ENCODE measurements around the gene COL1A2. TPM values are rescaled to one million over a fixed set of nuclear protein-coding genes. Genes with fewer than 3 reads are reported as not detected.

COL1A2 gene
- total RNA-seq, 3 donors from 2014 or later, result 94.5 to 300 (median 113) TPM

DNA sequence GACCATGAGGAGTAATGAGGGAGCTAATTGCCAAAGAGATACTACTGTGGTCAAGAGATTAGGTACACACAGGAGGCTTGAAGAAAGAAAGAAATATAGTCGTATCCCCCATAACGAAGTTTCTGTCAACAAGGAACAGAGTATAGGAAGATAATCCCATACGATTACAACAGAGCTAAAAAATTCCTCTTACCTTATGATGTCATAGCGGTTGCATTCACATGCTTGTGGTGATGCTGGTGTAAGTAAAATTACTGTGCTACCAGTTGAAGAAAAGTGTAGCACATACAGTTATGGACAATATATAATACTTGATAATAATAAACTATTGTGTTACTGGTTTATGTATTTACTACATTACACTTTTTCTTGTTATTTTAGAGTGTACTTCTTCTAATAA is 63.3 kb downstream of the COL1A2 start:
- no peak for TF ChIP-seq POLR2AphosphoS5 (IDR thresholded peaks at IDR 0.05)
- TF ChIP-seq CTCF (IDR thresholded peaks at IDR 0.05), result no peak
- no peak for TF ChIP-seq POLR2A (IDR thresholded peaks at IDR 0.05)
- no peaks in the 10 kb centered on the region for H3K9me3 ChIP-seq
- no peaks in the 10 kb centered on the region for H3K4me1 ChIP-seq
- intact Hi-C loops (cut with DNase I; ENCODE audit: low total_unique reads), result no loop called here
- H3K27me3 ChIP-seq, result no peaks in the 10 kb centered on the region
- DNase-seq (ENCODE audit: low spot score in 2 of 2), result no peak
- no peak overlapping the region for H3K27ac ChIP-seq
- H3K36me3 ChIP-seq, result no peaks in the 10 kb centered on the region
- H3K4me3 ChIP-seq, result no peak overlapping the region

DNA sequence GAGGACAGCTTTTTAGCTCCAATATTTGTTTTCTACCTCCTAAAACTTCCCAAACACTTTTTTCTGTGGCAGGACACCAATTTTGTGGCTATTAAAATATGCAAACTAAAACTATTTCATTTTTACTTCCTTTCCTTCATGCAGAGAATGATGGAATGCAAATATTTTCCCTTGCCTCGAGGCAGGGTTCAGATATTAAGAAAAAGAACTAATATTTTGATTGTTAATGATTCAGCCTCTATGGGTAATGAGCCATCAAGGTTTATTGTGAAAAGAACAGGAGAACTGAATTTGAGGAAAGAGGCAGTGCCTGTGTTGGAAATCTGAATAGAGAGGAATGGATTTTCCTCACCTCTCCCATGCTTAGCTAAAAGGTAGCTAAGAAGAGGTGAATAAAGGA is 71.8 kb downstream of the COL1A2 start:
- TF ChIP-seq CTCF (IDR thresholded peaks at IDR 0.05) (no peak), POLR2A (IDR thresholded peaks at IDR 0.05) (no peak), POLR2AphosphoS5 (IDR thresholded peaks at IDR 0.05) (no peak)
- no peak for DNase-seq (ENCODE audit: low spot score in 2 of 2)
- no peak overlapping the region for H3K27ac ChIP-seq
- no peaks in the 10 kb centered on the region for H3K27me3 ChIP-seq
- H3K36me3 ChIP-seq, result no peaks in the 10 kb centered on the region
- H3K4me3 ChIP-seq, result no peak overlapping the region
- H3K4me1 ChIP-seq, result no peaks in the 10 kb centered on the region
- peaks cover 0 to 2% of the 10 kb centered on the region in 2 donors for H3K9me3 ChIP-seq
- intact Hi-C loops (cut with DNase I; ENCODE audit: low total_unique reads), result no loop called here

DNA sequence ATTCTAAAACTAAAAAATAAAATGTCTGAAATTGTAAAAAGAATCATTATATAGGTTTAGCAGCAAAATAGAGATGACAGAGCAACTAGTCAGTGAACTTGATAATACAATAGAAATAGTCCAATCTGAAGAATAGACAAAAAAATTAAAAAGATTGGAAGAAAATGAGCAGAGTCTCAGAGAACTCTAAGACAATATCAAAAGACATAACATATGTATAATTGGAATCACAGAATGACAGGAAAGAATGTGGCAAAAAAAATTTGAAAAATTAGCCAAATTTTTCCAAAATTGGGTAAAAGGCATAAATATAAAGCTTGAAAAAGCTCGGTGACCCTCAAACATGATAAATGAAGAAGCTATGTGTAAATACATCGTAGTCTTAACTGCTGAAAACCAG is 76.9 kb downstream of the COL1A2 start:
- no peaks in the 10 kb centered on the region for H3K4me1 ChIP-seq
- no peaks in the 10 kb centered on the region for H3K27me3 ChIP-seq
- H3K27ac ChIP-seq, result no peak overlapping the region
- peaks cover 0 to 8% of the 10 kb centered on the region in 2 donors for H3K9me3 ChIP-seq
- intact Hi-C loops (cut with DNase I; ENCODE audit: low total_unique reads), result no loop called here
- no peak overlapping the region for H3K4me3 ChIP-seq
- TF ChIP-seq CTCF (IDR thresholded peaks at IDR 0.05), result no peak
- no peak for TF ChIP-seq POLR2A (IDR thresholded peaks at IDR 0.05)
- TF ChIP-seq POLR2AphosphoS5 (IDR thresholded peaks at IDR 0.05), result no peak
- H3K36me3 ChIP-seq, result no peaks in the 10 kb centered on the region
- no peak for DNase-seq (ENCODE audit: low spot score in 2 of 2)

DNA sequence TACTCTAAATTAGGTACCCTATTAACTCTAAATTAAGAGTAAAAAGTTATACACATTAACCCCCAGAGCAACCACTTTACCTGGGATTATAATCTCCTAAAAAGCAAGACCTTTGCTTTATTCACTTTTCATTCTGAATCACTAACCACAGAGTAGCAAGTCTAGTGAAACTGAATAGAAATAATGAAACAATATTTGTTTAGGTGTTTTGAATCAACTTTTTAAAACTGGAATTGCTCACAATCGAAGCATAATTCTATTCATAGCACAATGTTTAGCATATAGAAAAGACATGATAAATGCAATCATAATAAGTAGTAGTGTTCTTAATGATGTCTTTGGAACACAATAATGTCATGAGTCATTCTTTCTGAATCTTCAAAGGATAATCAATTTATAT is 77.9 kb downstream of the COL1A2 start:
- no peak for TF ChIP-seq POLR2A (IDR thresholded peaks at IDR 0.05)
- TF ChIP-seq POLR2AphosphoS5 (IDR thresholded peaks at IDR 0.05), result no peak
- TF ChIP-seq CTCF (IDR thresholded peaks at IDR 0.05), result no peak
- no peaks in the 10 kb centered on the region for H3K4me1 ChIP-seq
- H3K36me3 ChIP-seq, result no peaks in the 10 kb centered on the region
- H3K27me3 ChIP-seq, result no peaks in the 10 kb centered on the region
- no peak for DNase-seq (ENCODE audit: low spot score in 2 of 2)
- intact Hi-C loops (cut with DNase I; ENCODE audit: low total_unique reads), result no loop called here
- peaks cover 0 to 8% of the 10 kb centered on the region in 2 donors for H3K9me3 ChIP-seq
- H3K27ac ChIP-seq, result no peak overlapping the region
- H3K4me3 ChIP-seq, result no peak overlapping the region

GRCh38 chr7:94476251-94476840 is 81.7 kb downstream of the COL1A2 start:
- intact Hi-C loops (cut with DNase I; ENCODE audit: low total_unique reads), result no loop called here
- TF ChIP-seq POLR2AphosphoS5 (IDR thresholded peaks at IDR 0.05), result no peak

DNA sequence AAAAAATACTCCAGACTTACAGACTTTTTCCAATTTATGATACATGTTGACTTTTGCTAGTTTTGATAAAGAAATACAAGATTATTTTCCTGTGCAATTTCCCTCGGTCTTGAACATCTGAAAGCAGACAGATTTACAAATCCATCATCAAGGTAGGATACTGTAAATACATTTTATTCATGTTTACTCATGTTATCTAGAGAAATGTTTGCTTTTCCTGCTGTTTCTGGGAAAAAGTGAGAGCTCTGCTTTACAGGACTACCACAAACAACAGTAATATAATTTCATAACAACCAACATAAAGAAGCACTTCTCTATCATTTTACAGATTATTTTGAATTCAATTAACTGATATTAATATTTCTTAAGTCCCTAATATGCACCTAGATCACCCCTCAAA is 83.2 kb downstream of the COL1A2 start:
- intact Hi-C loops (cut with DNase I; ENCODE audit: low total_unique reads), result no loop called here
- Histone ChIP-seq H3K36me3 (no peaks in the 10 kb centered on the region), H3K4me1 (no peaks in the 10 kb centered on the region), H3K4me3 (no peak overlapping the region), H3K27ac (no peak overlapping the region), H3K27me3 (no peaks in the 10 kb centered on the region), H3K9me3 (no peaks in the 10 kb centered on the region)
- no peak for DNase-seq (ENCODE audit: low spot score in 2 of 2)
- TF ChIP-seq POLR2AphosphoS5 (IDR thresholded peaks at IDR 0.05) (no peak), CTCF (IDR thresholded peaks at IDR 0.05) (no peak), POLR2A (IDR thresholded peaks at IDR 0.05) (no peak)

More at GRCh38 chr7:94476251-94476840, 81.7 kb downstream of the COL1A2 start:
- H3K27me3 ChIP-seq, result no peaks in the 10 kb centered on the region
- H3K4me1 ChIP-seq, result no peaks in the 10 kb centered on the region
- H3K4me3 ChIP-seq, result no peak overlapping the region
- H3K9me3 ChIP-seq, result peaks cover 0 to 8% of the 10 kb centered on the region in 2 donors
- no peak overlapping the region for H3K27ac ChIP-seq
- H3K36me3 ChIP-seq, result no peaks in the 10 kb centered on the region
- no peak for DNase-seq (ENCODE audit: low spot score in 2 of 2)
